ENCODE data around the gene MEIOB.

The MEIOB gene

DNA sequence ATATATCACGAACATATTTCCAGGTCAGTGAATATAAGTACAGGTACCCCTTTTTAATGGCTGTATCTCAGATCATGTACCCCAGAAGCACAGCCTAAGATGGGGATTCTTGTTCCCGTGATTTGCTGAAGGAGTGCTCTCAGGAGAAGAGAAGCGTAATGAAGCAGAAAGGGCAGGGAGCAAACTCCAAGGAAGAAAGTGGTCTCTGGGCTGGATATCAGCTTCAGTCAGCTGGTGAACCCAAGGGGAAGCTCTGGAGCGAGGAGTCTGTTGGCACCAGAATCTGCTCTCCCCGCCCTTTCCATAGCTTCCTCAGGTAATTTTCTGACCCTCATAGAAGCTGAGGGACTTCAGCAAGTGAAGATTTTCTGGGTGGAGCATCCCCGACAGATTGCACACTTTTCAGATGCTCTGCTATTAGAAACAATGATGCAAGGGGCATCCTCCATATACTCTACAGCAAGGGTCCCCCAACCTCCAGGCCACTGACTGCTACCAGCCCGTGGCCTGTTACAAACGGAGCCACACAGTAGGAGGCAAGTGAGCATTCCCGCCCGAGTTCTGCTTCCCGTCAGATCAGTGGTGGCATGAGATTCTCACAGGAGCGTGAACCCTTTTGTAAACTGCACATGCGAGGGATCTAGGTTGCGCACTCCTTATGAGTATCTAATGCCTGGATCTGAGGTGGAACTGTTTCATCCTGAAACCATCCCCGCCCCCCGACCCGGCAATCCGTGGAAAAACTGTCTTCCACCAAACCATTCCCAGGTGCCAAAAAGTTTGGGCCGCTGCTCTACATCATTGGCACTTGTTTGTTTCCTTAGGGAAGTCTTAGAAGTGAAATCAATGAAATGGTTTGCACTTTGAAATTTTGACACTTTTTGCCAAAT, 40.5 kb downstream of the MEIOB start:
- H3K4me3 ChIP-seq (replicated peaks; ENCODE audit: low read depth, low read length), result no peak overlapping the region
- no peak for DNase-seq (ENCODE audit: extremely low read depth, low read depth)
- TF ChIP-seq, protein P1, sequence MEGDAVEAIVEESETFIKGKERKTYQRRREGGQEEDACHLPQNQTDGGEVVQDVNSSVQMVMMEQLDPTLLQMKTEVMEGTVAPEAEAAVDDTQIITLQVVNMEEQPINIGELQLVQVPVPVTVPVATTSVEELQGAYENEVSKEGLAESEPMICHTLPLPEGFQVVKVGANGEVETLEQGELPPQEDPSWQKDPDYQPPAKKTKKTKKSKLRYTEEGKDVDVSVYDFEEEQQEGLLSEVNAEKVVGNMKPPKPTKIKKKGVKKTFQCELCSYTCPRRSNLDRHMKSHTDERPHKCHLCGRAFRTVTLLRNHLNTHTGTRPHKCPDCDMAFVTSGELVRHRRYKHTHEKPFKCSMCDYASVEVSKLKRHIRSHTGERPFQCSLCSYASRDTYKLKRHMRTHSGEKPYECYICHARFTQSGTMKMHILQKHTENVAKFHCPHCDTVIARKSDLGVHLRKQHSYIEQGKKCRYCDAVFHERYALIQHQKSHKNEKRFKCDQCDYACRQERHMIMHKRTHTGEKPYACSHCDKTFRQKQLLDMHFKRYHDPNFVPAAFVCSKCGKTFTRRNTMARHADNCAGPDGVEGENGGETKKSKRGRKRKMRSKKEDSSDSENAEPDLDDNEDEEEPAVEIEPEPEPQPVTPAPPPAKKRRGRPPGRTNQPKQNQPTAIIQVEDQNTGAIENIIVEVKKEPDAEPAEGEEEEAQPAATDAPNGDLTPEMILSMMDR (IDR thresholded peaks at IDR 0.05; ENCODE audit: low read depth, low read length, missing control alignments), result no peak

DNA sequence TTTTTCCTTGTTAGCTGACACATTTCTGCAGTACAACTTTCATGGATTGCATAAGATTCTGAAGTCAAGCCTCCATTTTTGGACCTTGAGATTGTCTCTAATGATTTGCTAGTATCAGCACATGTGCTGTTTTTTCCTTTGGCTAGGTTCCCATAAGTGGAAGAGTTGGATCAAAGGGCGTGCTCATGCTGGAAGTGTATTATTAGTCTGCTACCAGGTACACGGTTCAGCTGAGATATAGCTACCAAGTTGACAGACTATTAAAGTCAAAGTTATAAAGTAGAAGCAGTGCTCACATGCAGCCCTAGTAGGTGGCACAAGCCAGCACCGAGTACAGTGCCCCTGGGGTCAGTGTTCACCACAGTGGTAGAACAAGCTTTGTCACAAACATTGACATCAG, 41.8 kb downstream of the MEIOB start:
- TF ChIP-seq, protein P1 (IDR thresholded peaks at IDR 0.05; ENCODE audit: low read depth, low read length, missing control alignments), result no peak
- DNase-seq (ENCODE audit: extremely low read depth, low read depth), result no peak
- no peak overlapping the region for H3K4me3 ChIP-seq (replicated peaks; ENCODE audit: low read depth, low read length)

DNA sequence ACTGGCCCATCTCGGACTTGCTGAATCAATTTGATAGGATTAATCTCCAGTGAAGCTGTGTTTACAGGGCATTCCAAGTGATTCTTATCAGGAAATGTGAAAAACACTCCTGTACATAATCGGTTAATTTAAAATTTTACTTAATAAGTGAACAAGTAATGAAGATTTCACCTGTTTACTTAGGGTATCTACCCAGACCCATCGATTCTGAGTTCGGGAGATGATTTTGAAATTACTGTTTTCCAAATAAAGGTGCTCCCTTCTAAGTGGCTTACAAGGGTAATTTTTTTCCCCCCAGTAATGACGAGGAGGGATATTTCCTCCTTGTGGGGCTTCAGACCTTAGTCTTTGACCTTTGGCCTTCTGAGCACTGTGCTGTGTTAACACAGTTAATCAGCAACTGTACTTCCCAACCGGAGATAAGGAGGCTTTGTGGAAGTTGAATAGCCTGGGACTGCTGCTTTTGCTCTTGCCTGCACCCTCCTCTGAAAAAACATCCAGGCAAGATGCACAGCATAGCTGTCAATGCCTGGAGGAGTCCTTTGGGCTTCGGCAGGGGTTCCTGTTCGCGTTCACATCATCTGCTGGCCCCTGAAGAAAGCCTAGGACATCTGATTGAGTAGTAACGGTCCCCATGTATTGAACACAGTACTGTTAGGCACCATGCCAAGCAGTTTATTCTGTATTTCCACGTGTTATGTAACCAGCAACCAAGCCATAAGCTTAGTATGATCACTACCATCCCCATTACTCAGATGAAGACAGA, 43.1 kb downstream of the MEIOB start:
- H3K4me3 ChIP-seq (replicated peaks; ENCODE audit: low read depth, low read length), result peak overlapping the region; percentile 99
- no peak for DNase-seq (ENCODE audit: extremely low read depth, low read depth)

DNA sequence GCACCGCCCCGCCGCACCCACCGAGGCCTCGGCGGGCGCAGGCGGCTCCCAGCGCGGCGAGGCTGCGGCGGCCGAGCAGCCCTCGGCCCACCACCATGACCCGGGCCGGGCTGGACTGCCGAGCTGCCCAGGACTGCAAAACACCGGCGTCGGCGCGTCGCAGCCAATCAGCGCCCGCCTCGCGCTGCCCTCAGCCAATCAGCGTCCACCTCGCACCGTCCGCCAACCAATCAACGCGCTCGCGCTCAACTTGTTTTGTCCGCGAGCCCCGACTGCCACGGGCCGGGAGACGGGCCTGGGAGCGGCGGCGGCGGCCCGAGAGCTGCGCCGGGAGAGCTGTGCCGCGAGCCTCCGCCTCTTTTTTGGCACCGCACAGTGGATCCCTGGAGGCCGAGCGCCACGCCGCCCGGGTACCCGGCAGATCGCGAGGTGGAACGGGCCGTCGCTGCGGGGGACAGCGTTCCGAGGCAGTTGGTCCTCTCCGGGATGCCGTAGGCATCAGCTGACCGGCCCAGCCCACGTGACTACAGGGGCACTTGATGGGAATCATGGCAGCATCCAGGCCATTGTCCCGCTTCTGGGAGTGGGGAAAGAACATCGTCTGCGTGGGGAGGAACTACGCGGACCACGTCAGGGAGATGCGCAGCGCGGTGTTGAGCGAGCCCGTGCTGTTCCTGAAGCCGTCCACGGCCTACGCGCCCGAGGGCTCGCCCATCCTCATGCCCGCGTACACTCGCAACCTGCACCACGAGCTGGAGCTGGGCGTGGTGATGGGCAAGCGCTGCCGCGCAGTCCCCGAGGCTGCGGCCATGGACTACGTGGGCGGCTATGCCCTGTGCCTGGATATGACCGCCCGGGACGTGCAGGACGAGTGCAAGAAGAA, 45.0 kb downstream of the MEIOB start, which contains the start of the genes FAHD1 and HAGH:
Gene FAHD1, plus strand, starts transcription at position 516 of the 883 bp plus-strand sequence. Its CDS starts 33 bp downstream, at position 549.
Gene HAGH, minus strand, starts transcription at position 135 of the 883 bp plus-strand sequence. Its CDS starts 38 bp downstream, at position 97.
- H3K4me3 ChIP-seq (replicated peaks; ENCODE audit: low read depth, low read length), result peak within 1 kb of the TSS; percentile 99
- TF ChIP-seq, protein P1 (IDR thresholded peaks at IDR 0.05; ENCODE audit: low read depth, low read length, missing control alignments), result no peak
- DNase-seq (ENCODE audit: extremely low read depth, low read depth), result peak; percentile 71

More for the DNA sequence above, 43.1 kb downstream of the MEIOB start:
- TF ChIP-seq, protein P1 (IDR thresholded peaks at IDR 0.05; ENCODE audit: low read depth, low read length, missing control alignments), result no peak

DNA sequence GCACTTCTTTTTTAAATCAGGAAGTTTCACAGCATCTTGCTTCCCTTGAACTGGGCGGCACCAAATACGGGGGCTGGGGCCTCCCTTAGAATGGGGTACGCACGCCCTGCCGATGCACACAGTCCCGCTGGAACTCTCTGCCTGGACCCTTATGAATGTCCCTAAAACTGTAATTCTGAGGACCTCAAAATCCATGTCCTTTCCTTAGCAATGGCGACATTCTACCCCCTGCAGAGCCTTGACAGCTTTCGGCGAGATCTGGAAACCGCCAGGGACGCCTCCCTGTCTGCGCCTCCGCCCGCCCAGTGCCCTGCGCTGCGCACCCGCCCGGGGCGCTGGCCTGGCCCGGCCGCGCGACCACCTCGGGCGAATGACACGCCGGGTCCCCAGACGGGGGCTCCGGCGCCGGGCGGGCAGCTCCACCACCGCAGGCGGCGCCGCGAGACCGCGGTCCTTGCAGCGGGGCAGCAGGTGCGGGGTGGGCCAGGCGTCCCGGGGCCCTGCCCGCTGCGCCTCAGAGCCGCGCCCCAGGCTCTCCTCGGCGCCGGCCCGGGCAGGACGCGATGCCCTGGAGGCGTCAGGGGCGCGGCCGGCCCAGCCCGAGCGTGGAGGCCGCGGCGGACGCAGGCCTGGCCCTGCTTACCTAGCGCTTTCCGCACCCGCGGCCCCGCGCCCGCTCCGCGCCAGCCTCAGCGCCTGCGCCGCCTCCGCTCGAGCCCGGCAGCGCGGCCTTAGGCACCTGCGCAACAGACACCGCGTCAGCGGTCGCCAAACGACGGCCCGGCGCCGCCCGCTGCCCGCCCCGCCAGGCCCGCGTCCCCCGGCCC, 45.9 kb downstream of the MEIOB start:
- no peak for DNase-seq (ENCODE audit: extremely low read depth, low read depth)
- TF ChIP-seq, protein P1 (IDR thresholded peaks at IDR 0.05; ENCODE audit: low read depth, low read length, missing control alignments), result no peak
- H3K4me3 ChIP-seq (replicated peaks; ENCODE audit: low read depth, low read length), result peak overlapping the region; percentile 99
